PC-9 (cell line): Measurements from ENCODE around the gene LARP7. TPM values are rescaled to one million over a fixed set of nuclear protein-coding genes. Genes with fewer than 3 reads are reported as not detected.

Source experiments
- BruUV-seq: library from RNA; stranded (reverse); fragments of 400-500 nt; replicated peaks from 2 replicates; lab custom pipeline; 2021; lab: Mats Ljungman, UMichigan
- CTCF ChIA-PET: fragments of 300-600 bp; sonication (Branson Sonifier 250); formaldehyde crosslinking; loops from one replicate; lab custom pipeline; 2022; ENCODE audit warnings: antibody characterized with exemption; lab: Charles Lee
- POLR2A ChIA-PET: fragments of 300-600 bp; sonication (Branson Sonifier 250); formaldehyde crosslinking; loops from one replicate; lab custom pipeline; 2022; ENCODE audit warnings: antibody characterized with exemption; ENCODE audit not compliant: unreplicated experiment; lab: Charles Lee
- DNase-seq, 2 experiments: peaks; one replicate each; pipeline versions ENCODE4 v3.0.0 to v3.0.0-alpha.2; 2015 to 2022; ENCODE audit warnings: mixed read lengths in 1 of 2
- H2AFZ ChIP-seq: fragments of 200-600 bp; sonication (generic); 2 replicates; pipeline ENCODE4 v1.8.1; 2017; ENCODE audit warnings: antibody characterized with exemption
- H3F3A ChIP-seq: fragments of 200-600 bp; sonication (generic); 2 replicates; pipeline ENCODE4 v1.8.1; 2017; ENCODE audit warnings: antibody characterized with exemption, mild to moderate bottlenecking, low read depth; ENCODE audit not compliant: insufficient read depth
- H3K27ac ChIP-seq: fragments of 200-600 bp; sonication (generic); 2 replicates; pipeline ENCODE4 v1.6.1; 2016; ENCODE audit warnings: mixed run types
- H3K27me3 ChIP-seq: fragments of 200-600 bp; sonication (generic); 2 replicates; pipeline ENCODE4 v1.6.1; 2016; ENCODE audit warnings: low read depth, mixed run types; ENCODE audit not compliant: insufficient read depth
- H3K36me3 ChIP-seq: fragments of 200-600 bp; sonication (generic); 2 replicates; pipeline ENCODE4 v1.6.1; 2016; ENCODE audit warnings: low read depth, mixed run types
- H3K4me1 ChIP-seq: fragments of 200-600 bp; sonication (generic); replicated peaks from 2 replicates; pipeline ENCODE4 v1.6.1; 2016; ENCODE audit warnings: mixed run types; ENCODE audit not compliant: insufficient read depth
- H3K4me2 ChIP-seq: fragments of 200-600 bp; sonication (generic); 2 replicates; pipeline ENCODE4 v1.6.1; 2017; ENCODE audit warnings: mixed run types
- H3K4me3 ChIP-seq: fragments of 200-600 bp; sonication (generic); 2 replicates; pipeline ENCODE4 v1.6.1; 2016; ENCODE audit warnings: mixed run types
- H3K79me2 ChIP-seq: fragments of 200-600 bp; sonication (generic); 2 replicates; pipeline ENCODE4 v1.6.1; 2017; ENCODE audit warnings: low read depth, mixed run types
- H3K9me2 ChIP-seq: fragments of 200-600 bp; sonication (generic); 2 replicates; pipeline ENCODE4 v1.8.1; 2017; ENCODE audit warnings: mild to moderate bottlenecking; ENCODE audit not compliant: insufficient read depth
- H3K9me3 ChIP-seq: fragments of 200-600 bp; sonication (generic); 2 replicates; pipeline ENCODE4 v1.8.1; 2016; ENCODE audit warnings: low read depth; ENCODE audit not compliant: insufficient read depth
- H4K20me1 ChIP-seq: fragments of 200-600 bp; sonication (generic); 2 replicates; pipeline ENCODE4 v1.8.1; 2017; ENCODE audit not compliant: insufficient read depth
- CTCF ChIP-seq: fragments of 200-600 bp; sonication (generic); conservative IDR thresholded peaks from 2 replicates; pipeline ENCODE4 v1.6.1; 2017; ENCODE audit warnings: mixed run types, antibody characterized with exemption, mild to moderate bottlenecking, moderate library complexity
- EZH2 ChIP-seq: fragments of 200-600 bp; sonication (generic); IDR thresholded peaks from 2 replicates; pipeline ENCODE4 v1.8.0; 2017; ENCODE audit warnings: antibody characterized with exemption, low read depth
- intact Hi-C: fragments of 100-400 bp; cut with micrococcal nuclease; formaldehyde crosslinking; loops from one replicate; pipeline ENCODE4 v1.10.0; 2022; ENCODE audit not compliant: unreplicated experiment
- total RNA-seq: library from RNA; stranded (reverse); gene quantifications from 2 replicates; pipeline ENCODE4 v1.2.3, GENCODE V29; 2021

LARP7 gene
- total RNA-seq, 1 experiment from 2014 or later: 47.8 TPM

GRCh38 chr4:112680996-112681395 is 44.1 kb downstream of the LARP7 start:
- no peak overlapping the region for H3K27ac ChIP-seq
- H3K4me2 ChIP-seq: no peak overlapping the region
- H3K79me2 ChIP-seq: no peaks in the 10 kb centered on the region
- TF ChIP-seq EZH2: no peak
- no peak for TF ChIP-seq CTCF
- no peak for DNase-seq
- H3K36me3 ChIP-seq: no peaks in the 10 kb centered on the region
- no peaks in the 10 kb centered on the region for H3F3A ChIP-seq
- no peaks in the 10 kb centered on the region for H3K4me1 ChIP-seq
- intact Hi-C loops: no loop called here
- no peaks in the 10 kb centered on the region for H3K9me2 ChIP-seq
- ChIA-PET POLR2A (interaction anchor here (0.5 kb wide), 1 partner anchor 163 kb away, joined by 5 read pairs; no protein-coding TSS in a partner anchor), CTCF (no interaction called here)
- BruUV-seq: no TSS peak
- H3K4me3 ChIP-seq: no peak overlapping the region
- H3K27me3 ChIP-seq: no peaks in the 10 kb centered on the region
- H3K9me3 ChIP-seq: no peaks in the 10 kb centered on the region
- no peaks in the 10 kb centered on the region for H4K20me1 ChIP-seq
- H2AFZ ChIP-seq: no peak overlapping the region

DNA sequence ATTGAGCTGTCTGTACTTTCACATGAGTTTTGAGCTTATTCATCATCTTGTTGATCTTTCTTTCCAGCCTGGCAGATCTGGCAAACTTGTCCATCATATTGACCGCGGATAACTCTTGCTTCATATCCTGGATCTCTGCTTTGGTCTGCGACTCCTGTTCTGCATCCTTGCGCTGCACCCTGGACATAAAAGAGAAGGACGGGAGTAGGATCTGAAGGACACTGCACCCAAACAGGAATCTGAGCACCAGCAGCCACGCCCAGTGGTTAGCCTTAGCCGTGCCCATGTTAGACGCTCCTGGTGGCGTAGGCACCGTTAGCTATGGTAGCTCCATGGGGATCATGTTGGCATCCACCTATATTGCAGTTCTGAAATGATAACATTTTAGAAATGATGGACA is 56.6 kb downstream of the LARP7 start:
- Histone ChIP-seq H3K4me1 (no peaks in the 10 kb centered on the region), H3K9me3 (no peaks in the 10 kb centered on the region), H2AFZ (no peak overlapping the region), H3F3A (no peaks in the 10 kb centered on the region), H3K9me2 (no peaks in the 10 kb centered on the region), H3K79me2 (no peaks in the 10 kb centered on the region), H4K20me1 (no peaks in the 10 kb centered on the region), H3K27me3 (no peaks in the 10 kb centered on the region), H3K36me3 (no peaks in the 10 kb centered on the region), H3K4me3 (no peak overlapping the region), H3K4me2 (no peak overlapping the region), H3K27ac (no peak overlapping the region)
- POLR2A ChIA-PET: no interaction called here
- no peak for TF ChIP-seq EZH2
- TF ChIP-seq CTCF: no peak
- intact Hi-C loops: no loop called here
- no peak for DNase-seq
- CTCF ChIA-PET: interaction anchor here (1.0 kb wide), 1 partner anchor 14 kb away, joined by 3 read pairs; no protein-coding TSS in a partner anchor
- no TSS peak for BruUV-seq

DNA sequence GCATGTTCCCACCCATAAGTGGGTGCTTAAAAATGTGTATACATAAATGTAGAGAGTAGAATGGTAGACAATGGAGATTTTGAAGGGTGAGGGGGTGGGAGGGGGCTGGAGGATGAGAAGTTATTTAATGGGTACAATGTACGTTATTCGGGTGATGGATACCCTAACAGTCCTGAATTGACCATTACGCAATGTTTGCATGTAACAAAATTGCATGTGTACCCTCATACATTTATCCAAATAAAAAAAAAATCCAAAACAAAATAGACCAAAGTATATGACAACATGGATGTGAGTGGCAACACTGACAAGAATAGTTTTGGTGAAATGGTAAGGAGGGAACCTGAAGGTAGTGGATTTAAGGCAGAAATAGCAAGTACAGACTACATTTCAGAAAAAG is 63.7 kb downstream of the LARP7 start:
- intact Hi-C loops: no loop called here
- no peaks in the 10 kb centered on the region for H3K9me2 ChIP-seq
- peaks cover 17% of the 10 kb centered on the region for H3K27me3 ChIP-seq
- H3K4me1 ChIP-seq: no peaks in the 10 kb centered on the region
- no peak overlapping the region for H2AFZ ChIP-seq
- TF ChIP-seq EZH2 (no peak), CTCF (no peak)
- no TSS peak for BruUV-seq
- no peak for DNase-seq
- no peak overlapping the region for H3K4me2 ChIP-seq
- no peaks in the 10 kb centered on the region for H4K20me1 ChIP-seq
- ChIA-PET POLR2A (no interaction called here), CTCF (interaction anchor here (0.6 kb wide), 1 partner anchor 331 kb away, joined by 4 read pairs; no protein-coding TSS in a partner anchor)
- H3K9me3 ChIP-seq: no peaks in the 10 kb centered on the region
- no peak overlapping the region for H3K27ac ChIP-seq
- no peaks in the 10 kb centered on the region for H3F3A ChIP-seq
- H3K4me3 ChIP-seq: no peak overlapping the region
- no peaks in the 10 kb centered on the region for H3K79me2 ChIP-seq
- no peaks in the 10 kb centered on the region for H3K36me3 ChIP-seq
